HuH-7 (cell line): ENCODE measurements around the gene RRP1B.
"Not testable (repeated sequence)": the region's sequence is repeated elsewhere in the genome, so short reads cannot be mapped to it uniquely, and the experiment has no call there.

Experiments used
- DNase-seq: peaks from one replicate; pipeline ENCODE4 v3.0.0; 2011; ENCODE audit warnings: low spot score

The RRP1B gene

GRCh38 chr21:43699933-43700599, 40.7 kb downstream of the RRP1B start:
- no peak for DNase-seq

- DNase-seq, result no peak
Observed at GRCh38 chr21:43701936-43702784, 42.8 kb downstream of the RRP1B start.

- no peak for DNase-seq
Observed at GRCh38 chr21:43702785-43703034, 43.4 kb downstream of the RRP1B start.

GRCh38 chr21:43703035-43703880, 43.9 kb downstream of the RRP1B start:
- peak; percentile 49 for DNase-seq

GRCh38 chr21:43707462-43707861, 48.1 kb downstream of the RRP1B start:
- DNase-seq, result no peak

- DNase-seq, result no peak
Observed at GRCh38 chr21:43708745-43709381, 49.5 kb downstream of the RRP1B start.

- DNase-seq, result no peak
Observed at GRCh38 chr21:43712268-43712942, 53.0 kb downstream of the RRP1B start.

- not testable (repeated sequence) for DNase-seq
Observed at GRCh38 chr21:43713123-43713522, 53.8 kb downstream of the RRP1B start.

GRCh38 chr21:43716376-43717165, 57.2 kb downstream of the RRP1B start:
- DNase-seq, result no peak

GRCh38 chr21:43717166-43717853, 58.0 kb downstream of the RRP1B start:
- no peak for DNase-seq

GRCh38 chr21:43717967-43718871, 58.9 kb downstream of the RRP1B start:
- no peak for DNase-seq

- DNase-seq, result peak; percentile 85
Observed at GRCh38 chr21:43718872-43719747, 59.8 kb downstream of the RRP1B start, which contains the start of gene PDXK. Gene PDXK (plus strand): TSS chr21:43719129. CDS start chr21:43719295, 166 bp downstream.

GRCh38 chr21:43719748-43720538, 60.6 kb downstream of the RRP1B start:
- no peak for DNase-seq

- no peak for DNase-seq
Observed at GRCh38 chr21:43720539-43721166, 61.3 kb downstream of the RRP1B start.

- DNase-seq, result no peak
Observed at GRCh38 chr21:43721206-43721605, 61.8 kb downstream of the RRP1B start.

GRCh38 chr21:43721939-43722338, 62.6 kb downstream of the RRP1B start:
- no peak for DNase-seq

- DNase-seq, result no peak
Observed at GRCh38 chr21:43723648-43724047, 64.3 kb downstream of the RRP1B start.
